GM23338 (cell line): ENCODE results near the gene SH3BP2. TPM values are rescaled to one million over a fixed set of nuclear protein-coding genes. Genes with fewer than 3 reads are reported as not detected.

ENCODE experiments used
- ATAC-seq: fragments of 200-7000 bp; cut with Tn5 transposase; 3 replicates; pipeline ENCODE4 v1.9.1; 2020
- DNase-seq: peaks from one replicate; pipeline ENCODE4 v3.0.0-alpha.2; 2015; ENCODE audit warnings: low spot score
- H2AFZ ChIP-seq: fragments of 200-600 bp; sonication (generic); 2 replicates; pipeline ENCODE4 v1.8.0; 2016; ENCODE audit warnings: antibody characterized with exemption, mild to moderate bottlenecking, moderate library complexity
- H3F3A ChIP-seq: fragments of 200-600 bp; sonication (generic); replicated peaks from 2 replicates; pipeline ENCODE4 v1.8.0; 2017; ENCODE audit warnings: antibody characterized with exemption, mixed run types, low read depth
- H3K27ac ChIP-seq: fragments of 200-600 bp; sonication (generic); 2 replicates; pipeline ENCODE4 v1.6.1; 2016; ENCODE audit warnings: low read depth
- H3K27me3 ChIP-seq: fragments of 200-600 bp; sonication (generic); 2 replicates; pipeline ENCODE4 v1.8.0; 2016; ENCODE audit warnings: mild to moderate bottlenecking, mixed run types, moderate library complexity; ENCODE audit not compliant: insufficient read depth
- H3K36me3 ChIP-seq: fragments of 200-600 bp; sonication (generic); 2 replicates; pipeline ENCODE4 v1.8.0; 2016; ENCODE audit warnings: mild to moderate bottlenecking; ENCODE audit not compliant: insufficient read depth
- H3K4me1 ChIP-seq: fragments of 200-600 bp; sonication (generic); 2 replicates; pipeline ENCODE4 v1.8.0; 2016; ENCODE audit warnings: mild to moderate bottlenecking, moderate library complexity; ENCODE audit not compliant: insufficient read depth
- H3K4me2 ChIP-seq: fragments of 200-600 bp; sonication (generic); 2 replicates; pipeline ENCODE4 v1.7.1; 2017; ENCODE audit warnings: mixed run types
- H3K4me3 ChIP-seq: fragments of 200-600 bp; sonication (generic); 2 replicates; pipeline ENCODE4 v1.6.1; 2016; ENCODE audit warnings: mixed run types
- H3K79me2 ChIP-seq: fragments of 200-600 bp; sonication (generic); replicated peaks from 2 replicates; pipeline ENCODE4 v1.8.0; 2017; ENCODE audit warnings: mild to moderate bottlenecking; ENCODE audit not compliant: insufficient read depth
- H3K9me2 ChIP-seq: fragments of 200-600 bp; sonication (generic); 2 replicates; pipeline ENCODE4 v1.8.0; 2017; ENCODE audit not compliant: insufficient read depth
- H4K20me1 ChIP-seq: fragments of 200-600 bp; sonication (generic); replicated peaks from 2 replicates; pipeline ENCODE4 v1.8.0; 2017; ENCODE audit warnings: mild to moderate bottlenecking; ENCODE audit not compliant: insufficient read depth
- H3K27ac Mint-ChIP-seq: 2 replicates; pipeline ENCODE4 v1.8.0; 2020; ENCODE audit warnings: inconsistent platforms, mild to moderate bottlenecking, moderate library complexity, mixed read lengths
- H3K27me3 Mint-ChIP-seq: 3 replicates; pipeline ENCODE4 v1.8.0; 2022; ENCODE audit warnings: low read depth, mild to moderate bottlenecking, moderate library complexity, mixed read lengths, inconsistent platforms; ENCODE audit not compliant: insufficient read depth, poor library complexity
- H3K36me3 Mint-ChIP-seq: 3 replicates; pipeline ENCODE4 v1.8.0; 2021; ENCODE audit warnings: low read depth, mild to moderate bottlenecking, inconsistent platforms, moderate library complexity, mixed read lengths
- H3K4me1 Mint-ChIP-seq: 3 replicates; pipeline ENCODE4 v1.8.0; 2020; ENCODE audit warnings: mild to moderate bottlenecking, inconsistent platforms, mixed read lengths
- H3K4me3 Mint-ChIP-seq: 3 replicates; pipeline ENCODE4 v1.8.0; 2021; ENCODE audit warnings: moderate library complexity, mild to moderate bottlenecking, inconsistent platforms, mixed read lengths
- H3K9me3 Mint-ChIP-seq: 3 replicates; pipeline ENCODE4 v1.8.0; 2020; ENCODE audit warnings: moderate library complexity, mild to moderate bottlenecking, inconsistent platforms, mixed read lengths
- CREB1 ChIP-seq: fragments of 250-450 bp; sonication (Bioruptor Pico); IDR thresholded peaks from 2 replicates; pipeline ENCODE4 v1.5.0; 2020; ENCODE audit warnings: low read depth, mild to moderate bottlenecking, moderate library complexity
- ETS1 ChIP-seq: IDR thresholded peaks from 2 replicates; pipeline ENCODE4 v1.6.1; 2016; ENCODE audit warnings: antibody characterized with exemption
- EZH2 ChIP-seq: fragments of 200-600 bp; sonication (generic); IDR thresholded peaks from one replicate; pipeline ENCODE4 v1.8.0; 2017; ENCODE audit warnings: antibody characterized with exemption, mild to moderate bottlenecking, low read depth; ENCODE audit not compliant: unreplicated experiment
- EZH2phosphoT487 ChIP-seq: fragments of 200-600 bp; sonication (generic); IDR thresholded peaks from one replicate; pipeline ENCODE4 v1.8.1; 2018; ENCODE audit warnings: antibody characterized with exemption; ENCODE audit not compliant: unreplicated experiment
- JUNB ChIP-seq: IDR thresholded peaks from one replicate; pipeline ENCODE4 v1.6.1; 2016; ENCODE audit warnings: antibody characterized with exemption; ENCODE audit not compliant: unreplicated experiment
- NANOG ChIP-seq: IDR thresholded peaks from 2 replicates; pipeline ENCODE4 v1.6.1; 2016; ENCODE audit warnings: antibody characterized with exemption, borderline replicate concordance
- POLR2AphosphoS5 ChIP-seq: IDR thresholded peaks from 2 replicates; pipeline ENCODE4 v1.6.1; 2016; ENCODE audit warnings: antibody characterized with exemption, low read depth
- STAT1 ChIP-seq: IDR thresholded peaks from one replicate; pipeline ENCODE4 v1.6.1; 2016; ENCODE audit warnings: antibody characterized with exemption; ENCODE audit not compliant: unreplicated experiment
- ZNF331 ChIP-seq: fragments of 250-450 bp; sonication (Bioruptor Pico); IDR thresholded peaks from 2 replicates; pipeline ENCODE4 v1.5.0; 2020; ENCODE audit warnings: low read depth, mild to moderate bottlenecking, moderate library complexity
- ZNF462 ChIP-seq: fragments of 250-450 bp; sonication (Bioruptor Pico); IDR thresholded peaks from 2 replicates; pipeline ENCODE4 v1.5.0; 2020; ENCODE audit warnings: mild to moderate bottlenecking, moderate library complexity
- polyA plus RNA-seq: library from polyadenylated mRNA; unstranded; fragments of >200 nt; fragmentation: Nextera tagmentation; extraction: Ambion mirVana; gene quantifications from 2 replicates; pipeline ENCODE4 v1.2.1, GENCODE V29; 2016
- total RNA-seq: library from RNA; depleted of rRNA; stranded (reverse); fragments of >200 nt; shearing (Covaris generic); gene quantifications from 2 replicates; pipeline ENCODE4 v1.2.3, GENCODE V29; 2014

The SH3BP2 gene
- total and polyA plus RNA-seq, 2 experiments from 2014 or later, result 15.2 to 43.9 TPM

GRCh38 chr4:2832981-2833670, 40.2 kb downstream of the SH3BP2 start:
- Histone ChIP-seq H3K4me2 (no peak overlapping the region), H3K9me2 (no peaks in the 10 kb centered on the region), H3K4me1 (peaks cover 16% of the 10 kb centered on the region), H2AFZ (no peak overlapping the region), H3F3A (0 out of 2 replicates have a peak, but pooled peaks cover 5% of the 10 kb centered on the region), H3K79me2 (no peaks in the 10 kb centered on the region), H3K4me3 (no peak overlapping the region), H3K27me3 (no peaks in the 10 kb centered on the region), H4K20me1 (no peaks in the 10 kb centered on the region), H3K36me3 (no peaks in the 10 kb centered on the region), H3K27ac (no peak overlapping the region)
- no peak overlapping the region for H3K27ac Mint-ChIP-seq
- no peak for ATAC-seq
- no peak for DNase-seq
- TF ChIP-seq EZH2 (no peak), STAT1 (no peak), EZH2phosphoT487 (no peak)
- peaks cover 4% of the 10 kb centered on the region for H3K27me3 Mint-ChIP-seq
- peaks cover 27% of the 10 kb centered on the region; the same call in 2 of the 3 replicates for H3K36me3 Mint-ChIP-seq
- no peak overlapping the region for H3K4me3 Mint-ChIP-seq
- H3K4me1 Mint-ChIP-seq, result peaks cover 13% of the 10 kb centered on the region
- H3K9me3 Mint-ChIP-seq, result no peaks in the 10 kb centered on the region

GRCh38 chr4:2833671-2834000, 40.8 kb downstream of the SH3BP2 start:
- DNase-seq, result no peak
- H2AFZ ChIP-seq, result no peak overlapping the region
- Mint-ChIP-seq H3K4me1 (peaks cover 15% of the 10 kb centered on the region), H3K27ac (no peak overlapping the region), H3K9me3 (no peaks in the 10 kb centered on the region), H3K27me3 (peaks cover 4% of the 10 kb centered on the region), H3K4me3 (no peak overlapping the region), H3K36me3 (peaks cover 27% of the 10 kb centered on the region; the same call in 2 of the 3 replicates)
- no peak overlapping the region for H3K27ac ChIP-seq
- H3K4me2 ChIP-seq, result no peak overlapping the region
- 0 out of 2 replicates have a peak, but pooled peaks cover 8% of the 10 kb centered on the region for H3F3A ChIP-seq
- no peaks in the 10 kb centered on the region for H3K27me3 ChIP-seq
- TF ChIP-seq NANOG (no peak), ETS1 (no peak), POLR2AphosphoS5 (no peak), STAT1 (no peak), ZNF331 (CRISPR knock-in tag) (no peak), EZH2 (no peak), CREB1 (CRISPR knock-in tag) (no peak), ZNF462 (CRISPR knock-in tag) (no peak), EZH2phosphoT487 (no peak), JUNB (no peak)
- no peak overlapping the region for H3K4me3 ChIP-seq
- H3K4me1 ChIP-seq, result peaks cover 20% of the 10 kb centered on the region
- H3K79me2 ChIP-seq, result no peaks in the 10 kb centered on the region
- no peak for ATAC-seq
- H4K20me1 ChIP-seq, result no peaks in the 10 kb centered on the region
- H3K9me2 ChIP-seq, result no peaks in the 10 kb centered on the region
- no peaks in the 10 kb centered on the region for H3K36me3 ChIP-seq
